Mesenchymal stem cell (in vitro differentiated cells and primary cell): ENCODE measurements around the gene MYL5.

Source experiments
- DNase-seq: peaks from one replicate; pipeline ENCODE4 v3.0.0-alpha.2; 2013
- H2AFZ ChIP-seq: one replicate; pipeline ENCODE4 v1.6.1; 2013; ENCODE audit warnings: low read depth, mild to moderate bottlenecking, control low read depth, inconsistent platforms, low read length, moderate library complexity
- H2AK5ac ChIP-seq: 2 replicates; pipeline ENCODE4 v1.6.1; 2013; ENCODE audit warnings: low read length, moderate library complexity, mild to moderate bottlenecking, inconsistent platforms; ENCODE audit not compliant: severe bottlenecking
- H2BK120ac ChIP-seq: one replicate; pipeline ENCODE4 v1.6.1; 2013; ENCODE audit warnings: low read depth, mild to moderate bottlenecking, inconsistent platforms, low read length, moderate library complexity
- H2BK12ac ChIP-seq, 2 experiments: one replicate each; pipeline ENCODE4 v1.6.1; 2013; ENCODE audit warnings: inconsistent platforms in 2 of 2, low read length in 2 of 2, mild to moderate bottlenecking in 2 of 2, moderate library complexity in 2 of 2, control low read depth in 1 of 2
- H2BK15ac ChIP-seq: one replicate; pipeline ENCODE4 v1.6.1; 2013; ENCODE audit warnings: mild to moderate bottlenecking, low read depth, inconsistent platforms; ENCODE audit not compliant: poor library complexity, severe bottlenecking
- H2BK5ac ChIP-seq: 2 replicates; pipeline ENCODE4 v1.6.1; 2013; ENCODE audit warnings: low read depth, mild to moderate bottlenecking, low read length, control low read depth, inconsistent platforms; ENCODE audit not compliant: poor library complexity, severe bottlenecking
- H3K14ac ChIP-seq, 2 experiments: one replicate each; pipeline ENCODE4 v1.6.1; 2013; ENCODE audit warnings: inconsistent platforms in 2 of 2, low read length in 2 of 2, control low read depth in 1 of 2, mild to moderate bottlenecking in 1 of 2, moderate library complexity in 1 of 2
- H3K18ac ChIP-seq, 2 experiments: one replicate each; pipeline ENCODE4 v1.6.1; 2013; ENCODE audit warnings: inconsistent platforms in 2 of 2, low read length in 2 of 2, control low read depth in 1 of 2, low read depth in 1 of 2, mild to moderate bottlenecking in 1 of 2
- H3K23ac ChIP-seq, 2 experiments: one replicate each; pipeline ENCODE4 v1.6.1; 2013; ENCODE audit warnings: inconsistent platforms in 2 of 2, low read length in 2 of 2, mild to moderate bottlenecking in 2 of 2, moderate library complexity in 2 of 2, control low read depth in 1 of 2
- H3K27ac ChIP-seq: 2 replicates; pipeline ENCODE4 v1.5.1; 2013; ENCODE audit warnings: mild to moderate bottlenecking, moderate library complexity, low read length, control low read depth, inconsistent platforms; ENCODE audit not compliant: poor library complexity, severe bottlenecking
- H3K27me3 ChIP-seq, 2 experiments: 2 replicates each; pipeline versions ENCODE4 v1.6.1 to v1.7.0; 2013; ENCODE audit warnings: low read length in 2 of 2, mild to moderate bottlenecking in 2 of 2, moderate library complexity in 2 of 2, control low read depth in 1 of 2, inconsistent platforms in 1 of 2; ENCODE audit not compliant: control insufficient read depth in 1 of 2, insufficient read depth in 1 of 2
- H3K36me3 ChIP-seq, 2 experiments: 2 replicates each; pipeline versions ENCODE4 v1.6.1 to v1.7.0; 2013; ENCODE audit warnings: low read length in 2 of 2, control low read depth in 1 of 2, inconsistent platforms in 1 of 2, low read depth in 1 of 2, mild to moderate bottlenecking in 1 of 2; ENCODE audit not compliant: insufficient read depth in 2 of 2, control insufficient read depth in 1 of 2
- H3K4ac ChIP-seq, 2 experiments: one replicate each; pipeline ENCODE4 v1.6.1; 2013; ENCODE audit warnings: inconsistent platforms in 2 of 2, low read length in 2 of 2, mild to moderate bottlenecking in 2 of 2, moderate library complexity in 2 of 2, control low read depth in 1 of 2, low read depth in 1 of 2
- H3K4me1 ChIP-seq: 2 replicates; pipeline ENCODE4 v1.6.1; 2013; ENCODE audit warnings: low read depth, low read length, control low read depth; ENCODE audit not compliant: control insufficient read depth, insufficient read depth
- H3K4me2 ChIP-seq: 2 replicates; pipeline ENCODE4 v1.6.1; 2013; ENCODE audit warnings: low read length, mild to moderate bottlenecking, inconsistent platforms; ENCODE audit not compliant: poor library complexity, severe bottlenecking
- H3K4me3 ChIP-seq, 2 experiments: 2 replicates each; pipeline versions ENCODE4 v1.5.1 to v1.7.0; 2013; ENCODE audit warnings: low read length in 2 of 2, mild to moderate bottlenecking in 2 of 2, control low read depth in 1 of 2, low read depth in 1 of 2; ENCODE audit not compliant: insufficient read depth in 1 of 2
- H3K79me1 ChIP-seq: replicated peaks from 2 replicates; pipeline ENCODE4 v1.6.1; 2013; ENCODE audit warnings: mild to moderate bottlenecking, control low read depth, low read length, inconsistent platforms; ENCODE audit not compliant: poor library complexity, severe bottlenecking
- H3K9ac ChIP-seq: 2 replicates; pipeline ENCODE4 v1.7.0; 2013; ENCODE audit warnings: mild to moderate bottlenecking, low read length, moderate library complexity
- H3K9me3 ChIP-seq: 2 replicates; pipeline ENCODE4 v1.7.0; 2013; ENCODE audit warnings: mild to moderate bottlenecking, low read length; ENCODE audit not compliant: control insufficient read depth
- H4K8ac ChIP-seq: one replicate; pipeline ENCODE4 v1.6.1; 2013; ENCODE audit warnings: inconsistent platforms, mild to moderate bottlenecking, low read length, moderate library complexity
- H4K91ac ChIP-seq: one replicate; pipeline ENCODE4 v1.6.1; 2013; ENCODE audit warnings: mild to moderate bottlenecking, low read length, inconsistent platforms
- WGBS: methylation state at CpG from one replicate; pipeline ENCODE4 v1.1.7; 2013; ENCODE audit warnings: mixed read lengths; 5-methylcytosine and 5-hydroxymethylcytosine counted together

The MYL5 gene

DNA sequence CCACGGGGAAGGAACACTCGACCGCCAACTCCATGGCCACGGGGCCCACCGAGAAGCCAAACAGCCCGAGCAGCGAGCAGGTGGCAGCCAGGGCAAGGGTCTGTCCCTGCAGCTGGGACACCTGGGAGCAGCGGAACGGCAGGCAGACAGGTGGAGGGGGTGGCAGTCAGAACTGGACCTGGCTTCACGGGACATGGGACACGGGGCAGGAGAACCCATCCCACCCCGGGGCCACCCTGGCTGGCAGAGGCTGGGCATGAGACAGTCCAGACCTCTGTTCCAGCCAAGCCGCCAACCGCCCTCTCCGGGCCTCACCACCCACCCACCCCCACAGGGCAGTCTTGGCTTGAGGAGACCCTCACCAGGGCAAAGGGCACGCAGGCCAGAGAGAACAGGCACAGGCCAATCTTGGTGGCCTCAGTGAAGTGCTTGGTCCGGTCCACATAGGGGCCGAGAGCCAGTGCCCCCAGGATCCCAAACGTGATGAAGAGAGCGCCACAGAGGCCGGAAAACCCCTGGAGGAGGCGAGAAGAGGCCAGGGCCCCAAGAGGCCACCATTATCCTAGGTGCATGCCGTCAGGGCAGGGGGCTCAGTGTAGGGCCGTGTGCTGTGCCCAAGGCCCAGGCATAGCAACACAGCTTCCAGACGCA is 9.0 kb downstream of the MYL5 start:
- Histone ChIP-seq H3K4me2 (no peak overlapping the region), H2BK15ac (no peak overlapping the region), H3K27ac (no peak overlapping the region), H4K8ac (no peak overlapping the region), H3K4me3 (no peak overlapping the region), H3K14ac (no peak overlapping the region), H2BK12ac (peak overlapping the region in 1 of 2 experiments; percentile 17), H3K4me1 (peaks cover 52% of the 10 kb centered on the region), H3K9ac (no peak overlapping the region), H3K36me3 (peaks cover 18 to 21% of the 10 kb centered on the region in 2 experiments), H2BK120ac (no peak overlapping the region), H3K27me3 (no peaks in the 10 kb centered on the region), H3K4ac (no peak overlapping the region), H3K79me1 (no peaks in the 10 kb centered on the region), H2AFZ (no peak overlapping the region), H2BK5ac (no peak overlapping the region), H4K91ac (peak overlapping the region; percentile 58), H3K23ac (no peak overlapping the region), H3K9me3 (no peaks in the 10 kb centered on the region), H3K18ac (peak overlapping the region; percentile 1 to 45), H2AK5ac (peak overlapping the region; percentile 26)
- DNase-seq = no peak
- 89% methylated on average over 25 of the region's 25 CpGs for WGBS

DNA sequence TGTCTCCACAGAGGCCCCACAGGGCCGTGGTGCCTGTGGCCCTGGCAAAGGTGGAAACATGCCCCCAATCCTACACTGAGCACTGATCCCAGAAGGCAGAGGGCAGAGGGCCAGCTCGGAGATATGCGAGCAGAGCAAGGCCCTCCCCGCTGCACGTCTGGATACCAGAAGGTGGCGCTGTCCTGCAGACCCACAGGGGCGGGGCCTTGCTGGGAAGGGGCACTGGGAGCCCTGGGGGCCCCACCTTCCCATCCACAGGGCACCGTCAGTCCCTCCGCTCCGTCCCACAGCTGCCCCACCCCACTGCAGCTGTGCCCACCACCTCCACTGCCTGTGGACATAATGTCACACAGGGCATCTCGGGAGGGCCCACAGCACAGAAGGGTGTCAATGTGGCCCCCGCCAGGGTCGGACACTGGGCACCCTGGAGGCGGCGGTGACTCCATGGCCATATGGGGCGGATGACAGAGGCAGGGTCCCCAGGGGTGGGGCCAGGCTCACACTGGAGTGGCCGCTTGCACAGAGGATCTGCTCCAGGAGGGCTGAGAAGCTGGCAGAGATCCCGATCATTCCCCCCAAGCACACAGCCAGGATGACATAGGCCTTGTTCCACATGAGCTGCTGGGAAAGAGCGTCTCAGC is 9.8 kb downstream of the MYL5 start:
- Histone ChIP-seq H3K14ac (no peak overlapping the region), H3K18ac (peak overlapping the region; percentile 1 to 45), H3K4me2 (no peak overlapping the region), H3K79me1 (peaks cover 2% of the 10 kb centered on the region), H2AFZ (no peak overlapping the region), H3K9me3 (no peaks in the 10 kb centered on the region), H2BK120ac (no peak overlapping the region), H3K27me3 (no peaks in the 10 kb centered on the region), H3K9ac (no peak overlapping the region), H2BK15ac (no peak overlapping the region), H2BK5ac (no peak overlapping the region), H3K36me3 (peaks cover 18 to 21% of the 10 kb centered on the region in 2 experiments), H2BK12ac (peak overlapping the region in 1 of 2 experiments; percentile 47), H4K8ac (peak overlapping the region; percentile 66), H3K4me3 (no peak overlapping the region), H2AK5ac (no peak overlapping the region), H3K23ac (no peak overlapping the region), H4K91ac (peak overlapping the region; percentile 58), H3K4ac (no peak overlapping the region), H3K27ac (no peak overlapping the region), H3K4me1 (peaks cover 59% of the 10 kb centered on the region)
- peak; percentile 62 for DNase-seq
- WGBS = 61% methylated on average over 17 of the region's 19 CpGs

DNA sequence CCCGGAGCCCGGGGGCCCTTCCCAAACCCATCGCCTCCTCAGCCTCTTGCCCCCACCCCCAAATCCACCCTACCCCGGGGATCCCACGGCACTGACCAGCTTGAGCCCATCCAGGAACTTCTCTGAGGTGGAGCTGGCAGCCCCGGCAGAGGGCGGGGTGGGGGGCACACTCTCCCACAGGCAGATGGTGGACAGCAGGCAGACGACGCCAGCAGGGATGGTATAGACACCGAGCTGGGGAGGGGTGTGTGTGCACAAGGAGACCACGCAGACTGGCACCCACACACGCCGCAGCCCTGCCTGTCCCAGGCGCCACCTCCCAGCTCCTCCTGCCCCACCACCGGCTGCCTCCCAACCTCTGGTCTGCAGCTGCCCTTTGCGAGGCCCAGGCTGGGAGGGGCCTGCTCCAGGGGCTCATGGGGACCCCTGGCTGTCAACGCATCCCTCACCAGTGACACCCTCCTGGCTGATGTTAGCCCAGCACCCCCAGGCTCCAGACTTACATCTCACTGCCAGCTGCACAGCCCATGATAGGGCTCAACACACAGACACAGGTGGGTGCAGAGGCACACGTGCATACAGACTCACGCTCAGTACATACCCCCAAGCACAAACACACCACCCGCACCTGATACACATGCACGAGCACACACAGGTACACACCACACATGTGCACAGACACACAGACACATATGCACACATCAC is 10.4 kb downstream of the MYL5 start:
- no peak overlapping the region for H2BK15ac ChIP-seq
- WGBS = 91% methylated on average over 21 of the region's 21 CpGs
- no peak overlapping the region for H3K18ac ChIP-seq

More for the DNA sequence above, 10.4 kb downstream of the MYL5 start:
- Histone ChIP-seq H3K36me3 (peaks cover 18 to 21% of the 10 kb centered on the region in 2 experiments), H2AK5ac (no peak overlapping the region), H2AFZ (no peak overlapping the region), H3K23ac (no peak overlapping the region), H2BK120ac (no peak overlapping the region), H4K8ac (no peak overlapping the region), H4K91ac (no peak overlapping the region), H2BK12ac (peak overlapping the region in 1 of 2 experiments; percentile 12), H3K4me2 (no peak overlapping the region), H3K4me3 (no peak overlapping the region), H3K9ac (no peak overlapping the region), H3K27me3 (no peaks in the 10 kb centered on the region), H3K4me1 (peaks cover 64% of the 10 kb centered on the region), H2BK5ac (no peak overlapping the region), H3K9me3 (no peaks in the 10 kb centered on the region), H3K4ac (no peak overlapping the region), H3K79me1 (peaks cover 2% of the 10 kb centered on the region), H3K27ac (no peak overlapping the region), H3K14ac (no peak overlapping the region)
- no peak for DNase-seq
